Umbilical cord (tissue), 2 donors: ENCODE results near the gene ARFGEF3. TPM values are rescaled to one million over a fixed set of nuclear protein-coding genes. Genes with fewer than 3 reads are reported as not detected.
"Not testable (repeated sequence)": the region's sequence is repeated elsewhere in the genome, so short reads cannot be mapped to it uniquely, and the experiment has no call there.

Source experiments
- DNase-seq: peaks from one replicate; pipeline ENCODE4 v3.0.0-alpha.2; 2015; ENCODE audit warnings: low spot score
- total RNA-seq: library from RNA; depleted of rRNA; stranded (reverse); fragments of >200 nt; gene quantifications from one replicate; pipeline ENCODE4 v1.2.3, GENCODE V29; 2014; ENCODE audit warnings: low replicate concordance; ENCODE audit not compliant: insufficient read depth

Gene ARFGEF3, protein sequence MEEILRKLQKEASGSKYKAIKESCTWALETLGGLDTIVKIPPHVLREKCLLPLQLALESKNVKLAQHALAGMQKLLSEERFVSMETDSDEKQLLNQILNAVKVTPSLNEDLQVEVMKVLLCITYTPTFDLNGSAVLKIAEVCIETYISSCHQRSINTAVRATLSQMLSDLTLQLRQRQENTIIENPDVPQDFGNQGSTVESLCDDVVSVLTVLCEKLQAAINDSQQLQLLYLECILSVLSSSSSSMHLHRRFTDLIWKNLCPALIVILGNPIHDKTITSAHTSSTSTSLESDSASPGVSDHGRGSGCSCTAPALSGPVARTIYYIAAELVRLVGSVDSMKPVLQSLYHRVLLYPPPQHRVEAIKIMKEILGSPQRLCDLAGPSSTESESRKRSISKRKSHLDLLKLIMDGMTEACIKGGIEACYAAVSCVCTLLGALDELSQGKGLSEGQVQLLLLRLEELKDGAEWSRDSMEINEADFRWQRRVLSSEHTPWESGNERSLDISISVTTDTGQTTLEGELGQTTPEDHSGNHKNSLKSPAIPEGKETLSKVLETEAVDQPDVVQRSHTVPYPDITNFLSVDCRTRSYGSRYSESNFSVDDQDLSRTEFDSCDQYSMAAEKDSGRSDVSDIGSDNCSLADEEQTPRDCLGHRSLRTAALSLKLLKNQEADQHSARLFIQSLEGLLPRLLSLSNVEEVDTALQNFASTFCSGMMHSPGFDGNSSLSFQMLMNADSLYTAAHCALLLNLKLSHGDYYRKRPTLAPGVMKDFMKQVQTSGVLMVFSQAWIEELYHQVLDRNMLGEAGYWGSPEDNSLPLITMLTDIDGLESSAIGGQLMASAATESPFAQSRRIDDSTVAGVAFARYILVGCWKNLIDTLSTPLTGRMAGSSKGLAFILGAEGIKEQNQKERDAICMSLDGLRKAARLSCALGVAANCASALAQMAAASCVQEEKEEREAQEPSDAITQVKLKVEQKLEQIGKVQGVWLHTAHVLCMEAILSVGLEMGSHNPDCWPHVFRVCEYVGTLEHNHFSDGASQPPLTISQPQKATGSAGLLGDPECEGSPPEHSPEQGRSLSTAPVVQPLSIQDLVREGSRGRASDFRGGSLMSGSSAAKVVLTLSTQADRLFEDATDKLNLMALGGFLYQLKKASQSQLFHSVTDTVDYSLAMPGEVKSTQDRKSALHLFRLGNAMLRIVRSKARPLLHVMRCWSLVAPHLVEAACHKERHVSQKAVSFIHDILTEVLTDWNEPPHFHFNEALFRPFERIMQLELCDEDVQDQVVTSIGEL (N-terminal part only)
- total RNA-seq, result 4.6 TPM

DNA sequence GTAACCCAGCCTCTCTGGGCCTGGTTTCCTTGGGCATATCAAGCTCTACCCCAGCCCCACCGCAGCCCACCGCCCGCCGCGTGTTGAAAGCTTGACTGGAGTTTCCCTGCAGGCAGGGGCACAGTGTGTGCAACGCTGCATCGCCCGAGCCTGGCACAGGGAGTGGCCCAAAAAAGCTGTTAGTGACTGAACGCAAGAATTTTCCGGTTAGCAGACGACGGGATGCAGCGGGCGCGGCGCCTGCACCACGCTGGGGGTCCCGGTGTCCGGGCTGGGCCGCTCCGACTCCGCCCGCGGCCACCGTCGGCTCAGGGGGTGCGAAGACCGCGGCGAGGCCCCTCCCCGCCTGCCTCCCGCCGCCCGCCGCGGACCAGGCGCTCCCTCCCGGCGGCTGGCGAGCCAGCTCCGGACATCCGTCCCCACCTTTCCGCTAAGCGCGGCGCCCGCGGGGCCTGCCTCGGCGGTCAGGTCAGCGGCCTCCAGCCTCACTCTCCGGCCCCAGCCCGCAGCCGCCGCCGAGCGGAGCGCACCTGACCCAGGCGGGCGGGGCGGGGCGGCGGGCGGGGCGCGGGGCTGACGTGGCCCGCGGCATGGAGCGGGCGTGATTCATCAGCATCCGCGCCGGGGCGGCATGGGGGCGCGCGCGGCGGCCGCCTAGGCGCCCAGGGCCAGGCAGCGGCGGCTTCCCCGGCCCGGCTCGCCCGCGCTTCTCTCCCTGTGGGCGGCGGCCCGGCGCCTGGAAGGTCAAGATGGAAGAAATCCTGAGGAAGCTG is at the start of gene ARFGEF3:
Gene ARFGEF3, plus strand, starts transcription at position 602 of the 773 bp plus-strand sequence. Its CDS starts 148 bp downstream, at position 750.
- DNase-seq, result peak; percentile 51

GRCh38 chr6:138113588-138114210 is 48.0 kb upstream of the ARFGEF3 start:
- DNase-seq, result no peak

DNA sequence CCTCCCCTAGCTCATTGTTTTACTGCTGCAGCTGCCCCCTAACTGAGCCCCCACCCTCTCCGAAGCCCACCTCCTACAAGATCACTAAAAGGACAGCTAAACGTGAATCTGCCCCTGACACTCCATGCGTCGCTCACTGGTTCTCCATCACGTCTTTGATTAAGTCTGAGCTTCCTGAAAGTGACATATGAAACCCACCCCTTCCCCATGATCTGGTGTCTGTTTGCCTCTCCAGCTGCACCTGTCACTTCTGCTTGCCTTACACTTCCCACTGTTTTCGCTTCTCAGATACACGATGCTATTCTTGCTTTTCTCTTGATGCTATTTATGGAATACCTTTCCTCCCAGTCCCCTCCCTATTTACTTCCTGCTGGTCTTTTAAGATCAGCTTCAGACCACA is 46.5 kb upstream of the ARFGEF3 start:
- no peak for DNase-seq

DNA sequence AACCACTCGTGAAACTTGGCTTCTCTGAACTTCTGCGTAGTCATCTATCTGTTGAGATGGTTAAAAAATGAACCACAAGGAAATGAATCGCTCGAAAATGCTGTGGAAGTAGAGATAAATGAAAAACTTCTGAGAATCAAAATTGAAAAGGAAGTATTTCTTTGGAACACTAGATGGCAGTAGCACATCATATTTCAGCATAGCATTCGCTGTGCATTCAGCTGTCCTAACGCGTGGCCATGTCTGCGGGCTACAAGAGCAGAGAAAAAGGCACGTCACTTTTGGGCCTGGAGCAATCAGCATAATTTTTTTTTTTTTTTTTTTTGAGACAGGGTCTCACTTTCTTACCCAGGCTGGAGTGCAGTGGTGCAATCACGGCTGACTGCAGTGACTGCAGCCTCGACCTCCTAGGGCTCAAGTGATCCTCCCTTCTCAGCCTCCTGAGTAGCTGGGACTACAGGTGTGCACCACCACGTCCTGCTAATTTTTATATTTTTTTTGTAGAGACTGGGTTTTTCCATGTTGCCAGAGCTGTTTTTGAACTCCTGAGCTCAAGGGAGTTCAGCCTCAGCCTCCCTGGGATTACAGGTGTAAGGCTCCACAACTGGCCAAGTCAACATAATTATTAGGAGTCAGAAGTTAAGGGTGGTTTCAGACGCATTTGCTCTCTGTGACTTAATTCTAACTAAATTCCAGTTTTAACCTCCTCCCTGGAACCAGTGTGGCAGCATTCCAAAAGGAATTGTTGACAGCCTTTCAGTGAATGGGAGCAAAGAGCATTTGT is 45.7 kb upstream of the ARFGEF3 start:
- DNase-seq, result peak; percentile 81

- DNase-seq, result no peak
These were observed 45.1 kb upstream of the ARFGEF3 start for GRCh38 chr6:138116661-138116999.

GRCh38 chr6:138117376-138117914 is 44.3 kb upstream of the ARFGEF3 start:
- peak; percentile 63 for DNase-seq

GRCh38 chr6:138119229-138119628 is 42.5 kb upstream of the ARFGEF3 start:
- not testable (repeated sequence) for DNase-seq

DNA sequence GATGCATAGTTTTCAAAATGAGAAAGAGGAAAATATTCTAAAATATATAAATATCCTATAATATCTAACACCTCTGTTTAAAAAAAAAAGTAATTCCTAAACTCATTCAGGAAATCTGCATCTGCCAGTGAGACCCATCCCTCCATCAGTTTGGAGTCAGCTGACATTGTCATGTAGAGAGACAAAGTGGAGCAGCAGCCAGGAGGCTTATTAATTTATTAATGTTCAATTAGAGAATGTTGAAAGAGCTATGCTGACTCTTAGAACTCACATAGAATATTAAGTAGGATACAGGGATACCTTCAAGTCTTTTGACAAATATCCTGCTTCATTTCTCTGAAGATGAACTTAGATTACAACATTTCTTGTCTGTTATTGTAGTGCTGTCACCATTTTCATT is 41.8 kb upstream of the ARFGEF3 start:
- no peak for DNase-seq

GRCh38 chr6:138124096-138124495 is 37.6 kb upstream of the ARFGEF3 start:
- no peak for DNase-seq

- DNase-seq, result no peak
These were observed 33.6 kb upstream of the ARFGEF3 start for GRCh38 chr6:138128096-138128495.

- DNase-seq, result no peak
These were observed 32.5 kb upstream of the ARFGEF3 start for GRCh38 chr6:138129190-138129589.

- DNase-seq, result no peak
These were observed 18.9 kb upstream of the ARFGEF3 start for GRCh38 chr6:138142806-138143205.

GRCh38 chr6:138145402-138145801 is 16.3 kb upstream of the ARFGEF3 start:
- DNase-seq, result no peak

DNA sequence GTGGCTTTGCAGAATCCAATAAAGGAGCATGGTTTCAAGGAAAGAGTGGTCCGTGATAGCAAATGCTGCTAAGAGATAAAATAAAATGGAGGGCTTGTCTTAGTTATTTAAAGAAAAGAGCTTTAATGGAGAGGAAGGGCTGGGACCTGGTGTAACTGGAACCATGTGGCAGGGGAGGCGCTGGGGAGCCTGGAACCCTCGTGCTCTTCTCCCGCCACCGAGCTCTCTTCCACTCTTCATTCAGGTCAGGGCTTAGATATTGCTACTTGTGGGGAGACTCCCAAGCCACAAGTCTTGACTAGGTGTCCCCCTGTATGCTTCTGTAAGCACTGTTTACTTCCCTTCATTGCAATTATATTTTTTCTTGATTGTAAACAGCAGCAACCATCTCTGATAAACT is 15.2 kb upstream of the ARFGEF3 start:
- DNase-seq, result no peak

GRCh38 chr6:138155443-138155842 is 6.3 kb upstream of the ARFGEF3 start:
- DNase-seq, result no peak

GRCh38 chr6:138157986-138158638 is 3.6 kb upstream of the ARFGEF3 start:
- DNase-seq, result peak; percentile 47

DNA sequence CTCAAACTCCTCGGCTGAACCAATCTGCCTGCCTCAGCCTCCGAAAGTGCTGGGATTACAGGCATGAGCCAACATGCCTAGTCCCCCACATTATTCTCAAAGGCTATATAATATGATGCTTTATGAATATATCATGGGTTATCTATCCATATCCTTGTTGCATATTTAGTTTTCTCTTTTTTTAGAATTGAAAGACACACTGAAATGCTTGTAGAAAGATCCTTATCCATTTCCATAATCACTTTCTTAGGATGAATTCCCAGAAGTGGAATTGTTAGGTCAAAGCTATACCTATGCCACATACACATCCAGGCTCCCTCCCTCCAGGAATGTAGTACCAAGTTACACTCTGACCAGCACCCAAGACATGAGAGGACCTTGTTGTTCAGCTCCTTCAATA is 2.5 kb upstream of the ARFGEF3 start:
- no peak for DNase-seq

DNA sequence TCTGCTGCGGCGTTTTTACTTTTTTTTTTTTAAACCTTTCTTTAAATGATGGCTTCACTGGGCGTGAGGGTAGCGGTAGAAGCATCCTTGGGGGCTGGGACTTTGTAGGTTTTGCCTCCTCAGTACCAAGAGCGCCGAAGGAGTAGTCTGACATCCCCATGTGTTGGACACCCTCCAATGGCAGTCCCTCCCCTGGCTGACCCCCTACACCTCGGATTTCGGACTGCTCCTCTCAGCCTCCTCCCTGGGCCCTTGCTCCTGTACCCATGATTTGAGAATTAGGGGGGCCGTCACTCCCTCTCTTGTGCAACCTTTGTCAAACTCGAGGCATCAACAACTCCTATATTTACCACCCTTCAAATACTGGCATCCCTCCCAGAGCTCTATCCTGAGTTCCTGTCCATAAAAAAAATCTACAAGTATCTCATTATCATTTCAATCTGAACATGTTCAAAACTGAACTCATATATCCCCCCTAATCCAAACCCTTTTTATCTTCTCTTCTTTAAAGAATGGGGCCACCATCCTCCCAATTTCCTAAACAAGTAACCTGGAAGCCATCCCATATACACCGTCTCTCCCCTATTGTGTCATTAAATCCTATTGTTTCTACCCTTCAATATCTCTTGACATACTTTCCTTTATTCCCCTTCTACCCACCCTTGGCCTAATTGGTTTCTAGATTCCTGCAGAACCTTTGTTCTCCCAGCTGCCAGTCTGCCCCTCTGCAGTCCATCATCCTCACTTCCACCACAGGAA is 1.2 kb upstream of the ARFGEF3 start:
- no peak for DNase-seq
